ENCODE data around the gene CCDC24.
A peak's percentile ranks its signal among the peaks of the same experiment; 100 is the strongest.

The CCDC24 gene

GRCh38 chr1:43975249-43975961 lies 16.0 kb upstream of the CCDC24 start:
- H3K9me3 ChIP-seq (ENCODE audit: control insufficient read depth in 2 of 2, low read length in 2 of 2), result no peaks in the 10 kb centered on the region
- peaks cover 25 to 28% of the 10 kb centered on the region in 2 donors for H3K36me3 ChIP-seq (ENCODE audit: control insufficient read depth in 2 of 2, insufficient read depth in 2 of 2, low read length in 2 of 2)
- peak overlapping the region; percentile 92 for H3K27ac ChIP-seq (ENCODE audit: low read length)
- peak overlapping the region; percentile 83 to 89 for H3K9ac ChIP-seq (ENCODE audit: low read length in 2 of 2)
- no peaks in the 10 kb centered on the region for H3K27me3 ChIP-seq (ENCODE audit: control insufficient read depth in 1 of 2, insufficient read depth in 2 of 2, low read length in 2 of 2)
- peaks cover 54% of the 10 kb centered on the region for H3K4me1 ChIP-seq (ENCODE audit: control insufficient read depth, insufficient read depth, low read length)
- peak overlapping the region; percentile 87 to 91 for H3K4me3 ChIP-seq (ENCODE audit: low read length in 2 of 2)

GRCh38 chr1:43976045-43976444 lies 15.4 kb upstream of the CCDC24 start:
- peaks cover 52% of the 10 kb centered on the region for H3K4me1 ChIP-seq (ENCODE audit: control insufficient read depth, insufficient read depth, low read length)
- no peaks in the 10 kb centered on the region for H3K27me3 ChIP-seq (ENCODE audit: control insufficient read depth in 1 of 2, insufficient read depth in 2 of 2, low read length in 2 of 2)
- H3K9me3 ChIP-seq (ENCODE audit: control insufficient read depth in 2 of 2, low read length in 2 of 2), result no peaks in the 10 kb centered on the region
- H3K4me3 ChIP-seq (ENCODE audit: low read length in 2 of 2), result peak overlapping the region; percentile 87 to 91
- peak overlapping the region; percentile 83 to 89 for H3K9ac ChIP-seq (ENCODE audit: low read length in 2 of 2)
- peaks cover 25 to 28% of the 10 kb centered on the region in 2 donors for H3K36me3 ChIP-seq (ENCODE audit: control insufficient read depth in 2 of 2, insufficient read depth in 2 of 2, low read length in 2 of 2)
- H3K27ac ChIP-seq (ENCODE audit: low read length), result peak overlapping the region; percentile 92

- H3K4me3 ChIP-seq (ENCODE audit: low read length in 2 of 2), result peak overlapping the region in 1 of 2 donors; percentile 87
Measured at GRCh38 chr1:43976890-43977289, 14.5 kb upstream of the CCDC24 start.

GRCh38 chr1:43977376-43978263 lies 13.8 kb upstream of the CCDC24 start:
- H3K4me1 ChIP-seq (ENCODE audit: control insufficient read depth, insufficient read depth, low read length), result peaks cover 51% of the 10 kb centered on the region
- no peak overlapping the region for H3K4me3 ChIP-seq (ENCODE audit: low read length in 2 of 2)
- no peaks in the 10 kb centered on the region for H3K27me3 ChIP-seq (ENCODE audit: control insufficient read depth in 1 of 2, insufficient read depth in 2 of 2, low read length in 2 of 2)
- no peak overlapping the region for H3K27ac ChIP-seq (ENCODE audit: low read length)
- H3K36me3 ChIP-seq (ENCODE audit: control insufficient read depth in 2 of 2, insufficient read depth in 2 of 2, low read length in 2 of 2), result peaks cover 20 to 24% of the 10 kb centered on the region in 2 donors
- no peak overlapping the region for H3K9ac ChIP-seq (ENCODE audit: low read length in 2 of 2)
- no peaks in the 10 kb centered on the region for H3K9me3 ChIP-seq (ENCODE audit: control insufficient read depth in 2 of 2, low read length in 2 of 2)

More at GRCh38 chr1:43976890-43977289, 14.5 kb upstream of the CCDC24 start:
- H3K36me3 ChIP-seq (ENCODE audit: control insufficient read depth in 2 of 2, insufficient read depth in 2 of 2, low read length in 2 of 2), result peaks cover 25 to 26% of the 10 kb centered on the region in 2 donors
- no peak overlapping the region for H3K27ac ChIP-seq (ENCODE audit: low read length)
- no peaks in the 10 kb centered on the region for H3K27me3 ChIP-seq (ENCODE audit: control insufficient read depth in 1 of 2, insufficient read depth in 2 of 2, low read length in 2 of 2)
- no peaks in the 10 kb centered on the region for H3K9me3 ChIP-seq (ENCODE audit: control insufficient read depth in 2 of 2, low read length in 2 of 2)
- H3K4me1 ChIP-seq (ENCODE audit: control insufficient read depth, insufficient read depth, low read length), result peaks cover 51% of the 10 kb centered on the region
- no peak overlapping the region for H3K9ac ChIP-seq (ENCODE audit: low read length in 2 of 2)

- Histone ChIP-seq H3K9me3 (ENCODE audit: control insufficient read depth in 2 of 2, low read length in 2 of 2) (no peaks in the 10 kb centered on the region), H3K36me3 (ENCODE audit: control insufficient read depth in 2 of 2, insufficient read depth in 2 of 2, low read length in 2 of 2) (peaks cover 19 to 24% of the 10 kb centered on the region in 2 donors), H3K4me1 (ENCODE audit: control insufficient read depth, insufficient read depth, low read length) (peaks cover 51% of the 10 kb centered on the region), H3K27ac (ENCODE audit: low read length) (no peak overlapping the region), H3K27me3 (ENCODE audit: control insufficient read depth in 1 of 2, insufficient read depth in 2 of 2, low read length in 2 of 2) (no peaks in the 10 kb centered on the region), H3K4me3 (ENCODE audit: low read length in 2 of 2) (peak overlapping the region in 1 of 2 donors; percentile 76), H3K9ac (ENCODE audit: low read length in 2 of 2) (no peak overlapping the region)
Measured at GRCh38 chr1:43978264-43978550, 13.2 kb upstream of the CCDC24 start.

GRCh38 chr1:43978551-43979260 lies 12.7 kb upstream of the CCDC24 start, which contains the start of gene B4GALT2:
Gene B4GALT2 (plus strand): TSS chr1:43979210. CDS start chr1:43981161, 1,951 bp downstream.
- Histone ChIP-seq H3K9ac (ENCODE audit: low read length in 2 of 2) (peak within 1 kb of the TSS; percentile 58 to 63), H3K27ac (ENCODE audit: low read length) (no peak within 1 kb of the TSS), H3K27me3 (ENCODE audit: control insufficient read depth in 1 of 2, insufficient read depth in 2 of 2, low read length in 2 of 2) (no peaks in the 10 kb centered on the region), H3K9me3 (ENCODE audit: control insufficient read depth in 2 of 2, low read length in 2 of 2) (no peaks in the 10 kb centered on the region), H3K36me3 (ENCODE audit: control insufficient read depth in 2 of 2, insufficient read depth in 2 of 2, low read length in 2 of 2) (peaks cover 18 to 24% of the 10 kb centered on the region in 2 donors), H3K4me3 (ENCODE audit: low read length in 2 of 2) (peak within 1 kb of the TSS; percentile 73 to 76), H3K4me1 (ENCODE audit: control insufficient read depth, insufficient read depth, low read length) (peaks cover 51% of the 10 kb centered on the region)

GRCh38 chr1:43979261-43979527 lies 12.2 kb upstream of the CCDC24 start:
- Histone ChIP-seq H3K9me3 (ENCODE audit: control insufficient read depth in 2 of 2, low read length in 2 of 2) (no peaks in the 10 kb centered on the region), H3K4me3 (ENCODE audit: low read length in 2 of 2) (peak overlapping the region; percentile 72 to 73), H3K27me3 (ENCODE audit: control insufficient read depth in 1 of 2, insufficient read depth in 2 of 2, low read length in 2 of 2) (no peaks in the 10 kb centered on the region), H3K4me1 (ENCODE audit: control insufficient read depth, insufficient read depth, low read length) (peaks cover 47% of the 10 kb centered on the region), H3K27ac (ENCODE audit: low read length) (no peak overlapping the region), H3K9ac (ENCODE audit: low read length in 2 of 2) (peak overlapping the region in 1 of 2 donors; percentile 63), H3K36me3 (ENCODE audit: control insufficient read depth in 2 of 2, insufficient read depth in 2 of 2, low read length in 2 of 2) (peaks cover 18 to 24% of the 10 kb centered on the region in 2 donors)

GRCh38 chr1:43979528-43980254 lies 11.7 kb upstream of the CCDC24 start:
- Histone ChIP-seq H3K27ac (ENCODE audit: low read length) (no peak overlapping the region), H3K4me3 (ENCODE audit: low read length in 2 of 2) (peak overlapping the region; percentile 72 to 73), H3K9me3 (ENCODE audit: control insufficient read depth in 2 of 2, low read length in 2 of 2) (no peaks in the 10 kb centered on the region), H3K9ac (ENCODE audit: low read length in 2 of 2) (peak overlapping the region; percentile 58 to 63), H3K36me3 (ENCODE audit: control insufficient read depth in 2 of 2, insufficient read depth in 2 of 2, low read length in 2 of 2) (peaks cover 18 to 24% of the 10 kb centered on the region in 2 donors), H3K4me1 (ENCODE audit: control insufficient read depth, insufficient read depth, low read length) (peaks cover 42% of the 10 kb centered on the region), H3K27me3 (ENCODE audit: control insufficient read depth in 1 of 2, insufficient read depth in 2 of 2, low read length in 2 of 2) (no peaks in the 10 kb centered on the region)

GRCh38 chr1:43980255-43981134 lies 10.9 kb upstream of the CCDC24 start:
- Histone ChIP-seq H3K4me1 (ENCODE audit: control insufficient read depth, insufficient read depth, low read length) (peaks cover 38% of the 10 kb centered on the region), H3K27ac (ENCODE audit: low read length) (no peak overlapping the region), H3K9me3 (ENCODE audit: control insufficient read depth in 2 of 2, low read length in 2 of 2) (no peaks in the 10 kb centered on the region), H3K27me3 (ENCODE audit: control insufficient read depth in 1 of 2, insufficient read depth in 2 of 2, low read length in 2 of 2) (no peaks in the 10 kb centered on the region), H3K9ac (ENCODE audit: low read length in 2 of 2) (peak overlapping the region; percentile 58 to 63), H3K36me3 (ENCODE audit: control insufficient read depth in 2 of 2, insufficient read depth in 2 of 2, low read length in 2 of 2) (peaks cover 19 to 25% of the 10 kb centered on the region in 2 donors), H3K4me3 (ENCODE audit: low read length in 2 of 2) (peak overlapping the region; percentile 72 to 73)
